Activated CD8-positive, alpha-beta T cell treated with anti-CD3 and anti-CD28 coated beads for 36 hours (primary cell): ENCODE measurements around the gene NEDD1. TPM values are rescaled to one million over a fixed set of nuclear protein-coding genes. Genes with fewer than 3 reads are reported as not detected.

ENCODE experiments used
- ATAC-seq: fragments of 200-7000 bp; cut with Tn5 transposase; one replicate; pipeline ENCODE4 v1.10.0; 2021; ENCODE audit warnings: mild to moderate bottlenecking, moderate library complexity
- CTCF ChIA-PET: fragments of 350-600 bp; sonication (Branson Sonifier 250); formaldehyde crosslinking; loops from one replicate; lab custom pipeline; 2021; ENCODE audit warnings: antibody characterized with exemption; lab: Charles Lee
- POLR2A ChIA-PET: fragments of 350-600 bp; sonication (Branson Sonifier 250); formaldehyde crosslinking; loops from one replicate; lab custom pipeline; 2021; ENCODE audit warnings: antibody characterized with exemption; lab: Charles Lee
- DNase-seq: peaks from one replicate; pipeline ENCODE4 v3.0.0-alpha.2; 2020
- H3K27ac Mint-ChIP-seq: one replicate; pipeline ENCODE4 v1.8.0; 2021; ENCODE audit warnings: mild to moderate bottlenecking, mixed read lengths
- H3K27me3 Mint-ChIP-seq: one replicate; pipeline ENCODE4 v1.8.0; 2021; ENCODE audit warnings: mixed read lengths
- H3K36me3 Mint-ChIP-seq: one replicate; pipeline ENCODE4 v1.8.0; 2021; ENCODE audit warnings: low read depth, mixed read lengths
- H3K4me1 Mint-ChIP-seq: one replicate; pipeline ENCODE4 v1.8.0; 2021; ENCODE audit warnings: low read depth, mixed read lengths
- H3K4me3 Mint-ChIP-seq: one replicate; pipeline ENCODE4 v1.8.0; 2021; ENCODE audit warnings: mild to moderate bottlenecking, moderate library complexity, mixed read lengths
- H3K9me3 Mint-ChIP-seq: one replicate; pipeline ENCODE4 v1.8.0; 2021; ENCODE audit warnings: mixed read lengths
- intact Hi-C: fragments of 100-400 bp; cut with micrococcal nuclease; formaldehyde crosslinking; loops from one replicate; pipeline ENCODE4 v1.10.0; 2022
- total RNA-seq, 2 experiments: library from RNA; stranded (reverse); gene quantifications; one replicate each; pipeline ENCODE4 v1.2.3, GENCODE V29; 2021
- TF ChIP-seq, protein P1 (sequence below): fragments of 200-600 bp; IDR thresholded peaks from one replicate; pipeline ENCODE4 v1.8.0; 2022; ENCODE audit warnings: antibody characterized with exemption, mild to moderate bottlenecking

NEDD1 gene
- total RNA-seq, 2 experiments from 2014 or later = 49.5 to 54.1 TPM

- no peak overlapping the region for H3K27ac Mint-ChIP-seq
- peaks cover 4% of the 10 kb centered on the region for H3K27me3 Mint-ChIP-seq
- H3K4me1 Mint-ChIP-seq = no peaks in the 10 kb centered on the region
- H3K4me3 Mint-ChIP-seq = no peak overlapping the region
- ATAC-seq = no peak
- TF ChIP-seq, protein P1, sequence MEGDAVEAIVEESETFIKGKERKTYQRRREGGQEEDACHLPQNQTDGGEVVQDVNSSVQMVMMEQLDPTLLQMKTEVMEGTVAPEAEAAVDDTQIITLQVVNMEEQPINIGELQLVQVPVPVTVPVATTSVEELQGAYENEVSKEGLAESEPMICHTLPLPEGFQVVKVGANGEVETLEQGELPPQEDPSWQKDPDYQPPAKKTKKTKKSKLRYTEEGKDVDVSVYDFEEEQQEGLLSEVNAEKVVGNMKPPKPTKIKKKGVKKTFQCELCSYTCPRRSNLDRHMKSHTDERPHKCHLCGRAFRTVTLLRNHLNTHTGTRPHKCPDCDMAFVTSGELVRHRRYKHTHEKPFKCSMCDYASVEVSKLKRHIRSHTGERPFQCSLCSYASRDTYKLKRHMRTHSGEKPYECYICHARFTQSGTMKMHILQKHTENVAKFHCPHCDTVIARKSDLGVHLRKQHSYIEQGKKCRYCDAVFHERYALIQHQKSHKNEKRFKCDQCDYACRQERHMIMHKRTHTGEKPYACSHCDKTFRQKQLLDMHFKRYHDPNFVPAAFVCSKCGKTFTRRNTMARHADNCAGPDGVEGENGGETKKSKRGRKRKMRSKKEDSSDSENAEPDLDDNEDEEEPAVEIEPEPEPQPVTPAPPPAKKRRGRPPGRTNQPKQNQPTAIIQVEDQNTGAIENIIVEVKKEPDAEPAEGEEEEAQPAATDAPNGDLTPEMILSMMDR = no peak
- no peaks in the 10 kb centered on the region for H3K9me3 Mint-ChIP-seq
- intact Hi-C loops = no loop called here
- no peak for DNase-seq
- CTCF ChIA-PET = interaction anchor here (1.1 kb wide), 1 partner anchor 301 kb away, joined by 3 read pairs; no protein-coding TSS in a partner anchor
- H3K36me3 Mint-ChIP-seq = no peaks in the 10 kb centered on the region
- POLR2A ChIA-PET = interaction anchor here (1.0 kb wide), 1 partner anchor 29 kb away, joined by 3 read pairs; no protein-coding TSS in a partner anchor
These were observed 28.4 kb upstream of the NEDD1 start for GRCh38 chr12:96878704-96879103.

- intact Hi-C loops = no loop called here
- H3K9me3 Mint-ChIP-seq = no peaks in the 10 kb centered on the region
- POLR2A ChIA-PET = no interaction called here
These were observed 27.8 kb upstream of the NEDD1 start for GRCh38 chr12:96879301-96879700.

DNA sequence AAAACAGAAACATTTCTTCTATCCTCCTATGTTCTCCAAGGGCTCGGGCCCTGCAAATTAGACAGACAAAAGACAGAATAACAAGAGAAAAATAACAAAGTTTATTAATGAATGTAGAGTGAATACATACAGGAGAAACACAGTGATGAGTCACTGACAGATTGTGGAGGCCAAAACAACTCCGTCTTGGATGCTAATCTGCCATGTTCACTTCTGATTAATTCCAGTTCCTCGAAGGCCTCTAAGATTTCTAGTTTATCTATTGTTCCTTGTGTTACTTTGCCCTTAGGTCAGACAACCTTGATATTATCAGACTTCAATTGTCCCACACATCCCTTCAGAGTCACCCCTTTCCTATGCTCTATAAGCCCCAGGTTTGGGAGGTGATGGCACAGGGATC lies 26.8 kb upstream of the NEDD1 start:
- CTCF ChIA-PET = no interaction called here
- Mint-ChIP-seq H3K4me3 (no peak overlapping the region), H3K4me1 (no peaks in the 10 kb centered on the region), H3K9me3 (no peaks in the 10 kb centered on the region), H3K27me3 (peaks cover 3% of the 10 kb centered on the region), H3K36me3 (no peaks in the 10 kb centered on the region), H3K27ac (no peak overlapping the region)
- no peak for DNase-seq
- TF ChIP-seq, protein P1 = no peak
- POLR2A ChIA-PET = no interaction called here
- ATAC-seq = no peak
- intact Hi-C loops = no loop called here

More at GRCh38 chr12:96879301-96879700, 27.8 kb upstream of the NEDD1 start:
- Mint-ChIP-seq H3K27ac (no peak overlapping the region), H3K4me3 (no peak overlapping the region), H3K36me3 (no peaks in the 10 kb centered on the region), H3K4me1 (no peaks in the 10 kb centered on the region), H3K27me3 (peaks cover 3% of the 10 kb centered on the region)
- TF ChIP-seq, protein P1 = no peak
- ATAC-seq = no peak
- no peak for DNase-seq
- CTCF ChIA-PET = interaction anchor here (1.1 kb wide), 1 partner anchor 301 kb away, joined by 3 read pairs; no protein-coding TSS in a partner anchor

DNA sequence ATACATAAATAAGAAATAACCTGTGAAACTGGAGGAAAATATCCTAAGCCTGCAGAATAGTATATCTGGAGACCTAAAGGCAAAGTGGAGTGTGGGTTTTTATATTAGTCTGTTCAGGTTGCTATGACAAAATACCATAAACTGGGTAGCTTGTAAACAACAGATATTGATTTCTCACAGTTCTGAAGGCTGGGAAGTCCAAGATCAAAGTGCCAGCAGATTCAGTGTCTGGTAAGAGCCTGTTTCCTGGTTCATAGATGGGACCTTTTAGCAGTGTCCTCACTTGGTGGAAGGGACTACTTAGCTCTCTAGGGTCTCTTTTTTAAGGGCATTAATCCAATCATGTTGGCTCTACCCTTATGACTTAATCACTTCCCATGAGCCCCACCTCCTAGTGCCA lies 25.4 kb upstream of the NEDD1 start:
- POLR2A ChIA-PET = no interaction called here
- Mint-ChIP-seq H3K4me3 (no peak overlapping the region), H3K27ac (no peak overlapping the region)

DNA sequence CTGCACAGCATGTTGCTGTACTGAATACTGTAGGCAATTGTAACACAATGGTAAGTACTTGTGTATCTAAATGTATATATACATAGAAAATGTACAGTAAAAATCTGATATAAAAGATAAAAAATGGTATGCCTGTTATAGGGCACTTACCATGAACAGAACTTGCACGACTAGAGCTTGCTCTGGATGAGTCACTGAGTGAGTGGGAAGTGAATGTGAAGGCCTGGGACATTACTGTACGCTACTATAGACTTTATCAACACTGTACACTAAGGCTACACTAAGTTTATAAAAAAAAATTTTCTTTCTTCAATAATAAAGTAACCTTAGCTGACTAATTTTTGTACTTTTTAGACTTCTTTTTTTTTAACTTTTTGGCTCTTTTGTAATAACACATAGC lies 24.2 kb upstream of the NEDD1 start:
- TF ChIP-seq, protein P1 = no peak
- intact Hi-C loops = no loop called here
- CTCF ChIA-PET = no interaction called here
- H3K27ac Mint-ChIP-seq = no peak overlapping the region
- peaks cover 3% of the 10 kb centered on the region for H3K27me3 Mint-ChIP-seq
- H3K4me1 Mint-ChIP-seq = no peaks in the 10 kb centered on the region
- H3K36me3 Mint-ChIP-seq = no peaks in the 10 kb centered on the region
- ATAC-seq (no peak), DNase-seq (no peak)
- POLR2A ChIA-PET = no interaction called here
- no peak overlapping the region for H3K4me3 Mint-ChIP-seq
- H3K9me3 Mint-ChIP-seq = no peaks in the 10 kb centered on the region

More for the DNA sequence above, 25.4 kb upstream of the NEDD1 start:
- Mint-ChIP-seq H3K9me3 (no peaks in the 10 kb centered on the region), H3K27me3 (peaks cover 3% of the 10 kb centered on the region), H3K4me1 (no peaks in the 10 kb centered on the region), H3K36me3 (no peaks in the 10 kb centered on the region)
- DNase-seq (no peak), ATAC-seq (no peak)
- TF ChIP-seq, protein P1 = no peak
- intact Hi-C loops = no loop called here
- CTCF ChIA-PET = no interaction called here
